WTC11 (cell line): ENCODE measurements around the gene LYRM9. TPM values are rescaled to one million over a fixed set of nuclear protein-coding genes. Genes with fewer than 3 reads are reported as not detected.
"Not testable (repeated sequence)": the region's sequence is repeated elsewhere in the genome, so short reads cannot be mapped to it uniquely, and the experiment has no call there.

ENCODE experiments used
- ATAC-seq: fragments of 200-7000 bp; cut with Tn5 transposase; 2 replicates; pipeline ENCODE4 v1.10.0; 2021; ENCODE audit warnings: mild to moderate bottlenecking, moderate library complexity
- CTCF ChIA-PET: fragments of 300-600 bp; sonication (Branson Sonifier 250); formaldehyde crosslinking; loops from one replicate; lab custom pipeline; 2021; ENCODE audit warnings: antibody characterized with exemption; lab: Charles Lee
- POLR2A ChIA-PET: fragments of 350-600 bp; sonication (Branson Sonifier 250); formaldehyde crosslinking; loops from one replicate; lab custom pipeline; 2021; ENCODE audit warnings: antibody characterized with exemption; lab: Charles Lee
- DNase-seq: peaks from one replicate; pipeline ENCODE4 v3.0.0; 2021; ENCODE audit warnings: low spot score
- H3K27ac Mint-ChIP-seq: 2 replicates; pipeline ENCODE4 v1.8.0; 2021; ENCODE audit warnings: mixed read lengths
- H3K27me3 Mint-ChIP-seq: 2 replicates; pipeline ENCODE4 v1.8.0; 2021; ENCODE audit warnings: low read depth, mild to moderate bottlenecking, moderate library complexity, mixed read lengths
- H3K36me3 Mint-ChIP-seq: 2 replicates; pipeline ENCODE4 v1.8.0; 2021; ENCODE audit warnings: mixed read lengths
- H3K4me1 Mint-ChIP-seq: 2 replicates; pipeline ENCODE4 v1.8.0; 2022; ENCODE audit warnings: mixed read lengths
- H3K4me3 Mint-ChIP-seq: 2 replicates; pipeline ENCODE4 v1.8.0; 2021; ENCODE audit warnings: mild to moderate bottlenecking, moderate library complexity, mixed read lengths
- H3K9me3 Mint-ChIP-seq: 2 replicates; pipeline ENCODE4 v1.8.0; 2021; ENCODE audit warnings: mixed read lengths
- AR ChIP-seq: fragments of 250-450 bp; sonication (Bioruptor Pico); IDR thresholded peaks from 2 replicates; pipeline ENCODE4 v1.9.0; 2021; ENCODE audit warnings: mild to moderate bottlenecking
- ATF2 ChIP-seq: sonication (generic); formaldehyde crosslinking; IDR thresholded peaks from 2 replicates; pipeline ENCODE4 v1.8.1; 2022; ENCODE audit warnings: low read depth, missing genetic modification reagents, borderline replicate concordance
- ATF3 ChIP-seq: sonication (generic); formaldehyde crosslinking; conservative IDR thresholded peaks from 2 replicates; pipeline ENCODE4 v1.8.1; 2022; ENCODE audit warnings: mild to moderate bottlenecking, missing genetic modification reagents
- CREM ChIP-seq: sonication (generic); formaldehyde crosslinking; IDR thresholded peaks from 2 replicates; pipeline ENCODE4 v1.8.1; 2022; ENCODE audit warnings: mild to moderate bottlenecking, missing genetic modification reagents, moderate library complexity
- ELF4 ChIP-seq: sonication (generic); formaldehyde crosslinking; IDR thresholded peaks from 2 replicates; pipeline ENCODE4 v1.8.1; 2022; ENCODE audit warnings: low read depth, mild to moderate bottlenecking, moderate library complexity, missing genetic modification reagents
- ETV6 ChIP-seq: sonication (generic); formaldehyde crosslinking; IDR thresholded peaks from 2 replicates; pipeline ENCODE4 v1.8.1; 2022; ENCODE audit warnings: mild to moderate bottlenecking, missing genetic modification reagents
- FOXP1 ChIP-seq: sonication (generic); formaldehyde crosslinking; IDR thresholded peaks from 2 replicates; pipeline ENCODE4 v1.8.0; 2022; ENCODE audit warnings: missing genetic modification reagents, mild to moderate bottlenecking, moderate library complexity, borderline replicate concordance
- FOXP4 ChIP-seq: sonication (generic); formaldehyde crosslinking; IDR thresholded peaks from 2 replicates; pipeline ENCODE4 v1.8.0; 2022; ENCODE audit warnings: mild to moderate bottlenecking, missing genetic modification reagents
- GABPB1 ChIP-seq: sonication (generic); formaldehyde crosslinking; IDR thresholded peaks from 2 replicates; pipeline ENCODE4 v1.8.1; 2023; ENCODE audit warnings: mild to moderate bottlenecking, missing genetic modification reagents
- HMGA2 ChIP-seq: fragments of 250-450 bp; sonication (Bioruptor Pico); IDR thresholded peaks from 2 replicates; pipeline ENCODE4 v1.4.0; 2021; ENCODE audit warnings: mild to moderate bottlenecking, moderate library complexity
- MLX ChIP-seq: sonication (generic); formaldehyde crosslinking; IDR thresholded peaks from 2 replicates; pipeline ENCODE4 v1.8.1; 2023; ENCODE audit warnings: mild to moderate bottlenecking, missing genetic modification reagents, moderate library complexity
- MXD4 ChIP-seq: fragments of 250-450 bp; sonication (Bioruptor Pico); IDR thresholded peaks from 2 replicates; pipeline ENCODE4 v1.8.0; 2021; ENCODE audit warnings: mild to moderate bottlenecking, moderate library complexity, borderline replicate concordance
- NFATC4 ChIP-seq: fragments of 250-450 bp; sonication (Bioruptor Pico); IDR thresholded peaks from 2 replicates; pipeline ENCODE4 v1.9.0; 2021; ENCODE audit warnings: mild to moderate bottlenecking
- NFYB ChIP-seq: sonication (generic); formaldehyde crosslinking; conservative IDR thresholded peaks from 2 replicates; pipeline ENCODE4 v1.8.0; 2022; ENCODE audit warnings: low read depth, missing genetic modification reagents
- OVOL2 ChIP-seq: fragments of 250-450 bp; sonication (Bioruptor Pico); IDR thresholded peaks from 2 replicates; pipeline ENCODE4 v1.9.0; 2021; ENCODE audit warnings: mild to moderate bottlenecking, borderline replicate concordance
- PRRX2 ChIP-seq: fragments of 250-450 bp; sonication (Bioruptor Pico); IDR thresholded peaks from 2 replicates; pipeline ENCODE4 v1.8.0; 2021; ENCODE audit warnings: mild to moderate bottlenecking
- RORB ChIP-seq: fragments of 250-450 bp; sonication (Bioruptor Pico); IDR thresholded peaks from 2 replicates; pipeline ENCODE4 v1.9.0; 2021; ENCODE audit warnings: mild to moderate bottlenecking
- SMAD4 ChIP-seq: sonication (generic); formaldehyde crosslinking; IDR thresholded peaks from 2 replicates; pipeline ENCODE4 v1.8.0; 2022; ENCODE audit warnings: mild to moderate bottlenecking, missing genetic modification reagents
- ZBTB21 ChIP-seq: sonication (generic); formaldehyde crosslinking; IDR thresholded peaks from 2 replicates; pipeline ENCODE4 v1.8.1; 2023; ENCODE audit warnings: mild to moderate bottlenecking, missing genetic modification reagents, borderline replicate concordance
- ZMAT4 ChIP-seq: fragments of 250-450 bp; sonication (Bioruptor Pico); IDR thresholded peaks from 2 replicates; pipeline ENCODE4 v1.9.0; 2021; ENCODE audit warnings: mild to moderate bottlenecking
- ZNF219 ChIP-seq: sonication (generic); formaldehyde crosslinking; IDR thresholded peaks from 2 replicates; pipeline ENCODE4 v1.8.0; 2023; ENCODE audit warnings: missing genetic modification reagents, mild to moderate bottlenecking, borderline replicate concordance
- ZNF512 ChIP-seq: sonication (generic); formaldehyde crosslinking; IDR thresholded peaks from 2 replicates; pipeline ENCODE4 v1.8.1; 2022; ENCODE audit warnings: missing genetic modification reagents, borderline replicate concordance
- total RNA-seq: library from RNA; stranded (reverse); gene quantifications from 3 replicates; pipeline ENCODE4 v1.2.3, GENCODE V29; 2021

LYRM9 gene
- total RNA-seq, 1 experiment from 2014 or later: 3.6 TPM

- no peak for TF ChIP-seq FOXP1
- no peak for TF ChIP-seq SMAD4 (CRISPR knock-in tag)
- TF ChIP-seq GABPB1 (CRISPR knock-in tag): no peak
- no peak for TF ChIP-seq ELF4 (CRISPR knock-in tag)
- TF ChIP-seq ZNF219 (CRISPR knock-in tag): no peak
- TF ChIP-seq NFATC4 (CRISPR knock-in tag): no peak
These were observed 21.2 kb upstream of the LYRM9 start (continued) for GRCh38 chr17:27914382-27914781.

- Mint-ChIP-seq H3K4me3 (no peak overlapping the region), H3K36me3 (no peaks in the 10 kb centered on the region), H3K9me3 (no peaks in the 10 kb centered on the region), H3K27ac (no peak overlapping the region), H3K4me1 (peaks cover 14% of the 10 kb centered on the region), H3K27me3 (peaks cover 100% of the 10 kb centered on the region)
- POLR2A ChIA-PET: no interaction called here
- DNase-seq (no peak), ATAC-seq (no peak)
- CTCF ChIA-PET: no interaction called here
- TF ChIP-seq FOXP4 (CRISPR knock-in tag): no peak
- TF ChIP-seq ZBTB21 (CRISPR knock-in tag): no peak
- no peak for TF ChIP-seq CREM (CRISPR knock-in tag)
- no peak for TF ChIP-seq MLX
- TF ChIP-seq NFYB (CRISPR knock-in tag): no peak
- TF ChIP-seq OVOL2 (CRISPR knock-in tag): no peak
- no peak for TF ChIP-seq ZNF512 (CRISPR knock-in tag)
These were observed 19.8 kb upstream of the LYRM9 start for GRCh38 chr17:27912964-27913363.

- CTCF ChIA-PET: not testable (repeated sequence)
These were observed 19.1 kb upstream of the LYRM9 start for GRCh38 chr17:27912299-27912698.

GRCh38 chr17:27907976-27908558, 14.9 kb upstream of the LYRM9 start:
- H3K27me3 Mint-ChIP-seq: peaks cover 81% of the 10 kb centered on the region
- no peaks in the 10 kb centered on the region for H3K36me3 Mint-ChIP-seq
- peaks cover 31% of the 10 kb centered on the region for H3K4me1 Mint-ChIP-seq
- ATAC-seq (no peak), DNase-seq (no peak)
- ChIA-PET CTCF (interaction anchor here (1.4 kb wide), 1 partner anchor 13 kb away, joined by 7 read pairs; no protein-coding TSS in a partner anchor), POLR2A (no interaction called here)
- H3K9me3 Mint-ChIP-seq: no peaks in the 10 kb centered on the region
- no peak overlapping the region for H3K27ac Mint-ChIP-seq
- no peak overlapping the region for H3K4me3 Mint-ChIP-seq
- TF ChIP-seq MXD4 (CRISPR knock-in tag) (no peak), NFYB (CRISPR knock-in tag) (no peak), HMGA2 (CRISPR knock-in tag) (no peak), RORB (CRISPR knock-in tag) (no peak), PRRX2 (CRISPR knock-in tag) (no peak), ATF3 (CRISPR knock-in tag) (no peak), ZMAT4 (CRISPR knock-in tag) (no peak), ATF2 (CRISPR knock-in tag) (no peak), ETV6 (CRISPR knock-in tag) (no peak), AR (CRISPR knock-in tag) (no peak)

More at GRCh38 chr17:27912299-27912698, 19.1 kb upstream of the LYRM9 start:
- DNase-seq, H3K9me3 Mint-ChIP-seq, H3K4me3 Mint-ChIP-seq, H3K36me3 Mint-ChIP-seq, ATAC-seq, POLR2A ChIA-PET, H3K27ac Mint-ChIP-seq: not testable (repeated sequence)
- peaks cover 14% of the 10 kb centered on the region for H3K4me1 Mint-ChIP-seq
- H3K27me3 Mint-ChIP-seq: peaks cover 100% of the 10 kb centered on the region
